GM21723 (cell line): ENCODE data around the gene STAT1.

ENCODE experiments used
- ATAC-seq: cut with Tn5 transposase; IDR thresholded peaks from one replicate; pipeline ENCODE4 v1.9.1; 2021; ENCODE audit warnings: mild to moderate bottlenecking, moderate library complexity; ENCODE audit not compliant: unreplicated experiment

STAT1 gene

DNA sequence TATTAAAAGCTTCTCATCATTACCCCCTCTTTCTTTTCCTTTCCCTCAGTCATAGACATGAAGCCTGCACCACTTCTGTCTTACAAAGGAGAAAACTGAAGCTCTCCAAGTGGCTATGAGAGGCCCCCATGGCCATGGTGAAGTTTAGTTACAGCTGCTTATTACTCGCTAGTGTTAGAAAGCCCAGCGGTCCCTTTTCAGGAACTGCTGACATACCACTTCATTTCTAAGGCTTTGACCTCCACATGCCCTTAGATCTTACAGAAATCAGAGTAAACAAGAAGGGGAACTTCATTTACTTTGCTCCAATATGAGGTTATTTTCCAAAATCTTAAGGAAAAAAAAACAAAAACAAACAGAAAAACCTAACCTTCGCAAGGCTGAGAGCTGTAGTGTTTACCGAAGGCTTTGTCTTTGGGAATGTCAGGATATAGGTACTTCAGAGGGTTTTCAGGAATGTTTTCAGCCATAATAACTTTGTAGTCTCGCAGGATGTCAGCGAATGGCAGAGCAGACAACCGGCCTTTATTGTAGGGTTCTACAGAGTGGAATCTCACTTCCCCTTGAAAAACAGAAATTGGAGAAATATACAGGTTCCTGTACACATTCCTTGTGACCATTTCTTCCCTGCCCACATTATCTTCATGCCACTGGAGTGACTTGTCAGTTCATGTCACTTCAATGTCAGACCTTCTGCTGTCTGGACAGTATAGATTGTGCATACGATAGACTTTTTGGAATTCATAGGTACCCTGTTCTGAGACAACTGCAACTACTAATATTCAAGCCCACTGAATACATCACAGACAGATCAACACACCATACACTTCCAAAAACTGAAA is 18.8 kb upstream of the STAT1 start:
- no peak for ATAC-seq

DNA sequence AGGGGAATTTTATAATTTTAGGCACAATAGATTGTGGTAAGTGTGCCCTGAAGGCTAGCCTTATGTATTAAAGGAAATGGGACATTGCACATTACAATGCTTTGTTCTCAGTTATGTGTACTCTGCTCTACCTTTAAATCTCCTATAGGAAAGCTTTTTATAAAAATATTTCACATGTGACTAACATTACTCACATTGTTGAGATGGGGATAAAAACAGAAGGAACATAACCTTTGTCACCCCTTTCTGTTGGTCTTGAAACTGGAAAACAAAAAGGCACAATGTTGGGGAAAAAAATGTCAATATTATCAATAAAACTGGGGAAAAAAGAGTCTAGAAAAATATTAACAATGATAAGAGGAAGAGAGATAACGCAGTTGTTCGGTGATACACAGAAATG is 17.3 kb upstream of the STAT1 start:
- ATAC-seq = no peak

DNA sequence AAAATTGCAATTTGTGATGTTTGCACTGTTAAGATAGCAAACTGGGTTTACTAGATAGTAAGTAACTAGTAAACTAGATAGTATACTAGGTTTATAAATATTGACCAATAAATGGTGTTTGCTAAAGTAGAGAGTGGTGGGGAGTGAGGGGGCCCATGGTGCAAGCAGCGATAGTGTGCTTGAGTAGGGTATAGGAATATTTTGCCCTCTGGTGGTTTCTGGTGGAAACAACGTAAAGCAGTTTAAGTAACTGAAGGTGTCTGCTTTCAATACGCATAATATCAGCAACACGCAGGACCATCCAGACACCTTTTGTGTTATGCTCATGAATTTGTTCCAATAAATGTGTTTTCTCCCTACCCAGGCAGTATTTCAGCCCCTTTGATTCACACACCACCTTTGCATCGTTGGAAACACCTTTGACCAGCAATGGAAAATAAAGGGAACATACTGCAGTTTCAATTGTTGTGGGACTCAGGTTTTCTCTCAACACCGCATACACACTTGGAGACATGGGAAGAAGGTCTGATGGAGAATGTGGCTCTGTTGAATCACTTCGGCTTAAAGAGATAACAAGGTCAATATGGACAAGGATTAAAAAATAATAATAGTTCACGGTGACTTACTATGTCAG is 16.7 kb upstream of the STAT1 start:
- peak; percentile 98 for ATAC-seq

DNA sequence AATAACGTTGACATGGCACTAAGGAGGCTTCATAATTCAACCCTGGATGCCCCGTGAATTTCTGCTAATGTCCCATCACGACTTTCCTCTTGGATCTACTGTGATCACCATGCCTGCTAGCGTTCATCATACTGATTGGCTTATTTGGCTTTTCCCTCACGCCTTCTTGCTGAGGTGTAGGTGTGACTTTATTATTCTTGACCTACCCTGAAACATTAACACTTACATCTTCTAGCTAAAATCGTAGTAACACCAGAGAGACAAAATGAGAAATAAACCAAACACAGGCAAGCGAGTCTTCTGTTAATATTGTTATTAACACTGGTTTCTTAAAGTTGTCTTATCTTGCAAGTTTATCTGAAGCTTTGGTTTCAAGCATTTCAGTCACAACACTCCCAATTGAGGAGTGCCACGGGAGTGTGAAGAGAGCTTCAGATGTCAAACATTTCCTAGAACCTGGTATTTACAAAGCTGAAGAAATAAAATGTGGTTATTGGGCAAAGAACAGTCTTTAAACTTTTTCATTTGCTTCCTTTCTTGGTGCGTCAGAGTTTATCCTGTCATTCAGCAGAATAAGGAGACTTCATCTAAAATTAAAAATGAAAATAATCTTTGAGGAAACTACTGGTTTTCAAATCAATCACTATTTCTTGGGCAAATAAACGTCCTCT is 15.4 kb upstream of the STAT1 start:
- ATAC-seq = no peak

DNA sequence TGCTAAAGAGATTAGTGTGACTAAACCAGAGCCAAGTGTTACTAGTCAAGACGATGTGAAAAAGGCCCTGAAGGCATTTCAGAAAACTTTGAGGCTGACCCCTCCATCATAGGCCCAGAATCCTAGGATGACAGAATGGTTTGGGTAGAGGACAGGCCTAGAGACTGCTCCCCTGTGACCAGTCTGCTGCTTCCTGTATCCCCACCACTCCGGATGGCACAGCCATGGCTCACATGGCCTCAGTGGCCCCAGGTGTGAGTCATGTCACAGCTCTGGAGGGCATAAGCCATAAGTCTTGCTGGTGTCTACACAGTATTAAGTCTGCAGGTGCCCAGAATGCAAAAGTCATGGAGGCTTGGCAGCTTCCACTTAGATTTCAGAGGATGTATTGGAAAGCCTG is 12.4 kb upstream of the STAT1 start:
- ATAC-seq = no peak

DNA sequence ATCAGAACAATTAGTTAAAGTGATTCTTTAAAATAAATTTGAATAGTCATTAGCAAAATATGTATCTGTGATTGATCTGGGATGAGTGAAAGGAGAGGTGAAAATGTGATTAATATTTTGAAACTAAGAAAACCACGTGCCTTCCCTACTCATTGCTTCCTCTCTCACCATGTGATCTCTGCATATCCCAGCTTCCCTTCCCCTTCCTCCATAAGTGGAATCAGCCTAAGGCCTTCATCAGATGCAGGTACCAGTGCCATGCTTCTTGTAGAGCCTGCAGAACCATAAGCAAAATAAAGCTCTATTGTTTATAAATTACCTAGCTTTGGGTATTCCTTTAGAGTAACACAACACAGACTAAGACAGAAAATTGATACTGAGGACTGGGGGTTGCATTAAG is 11.2 kb upstream of the STAT1 start:
- no peak for ATAC-seq

DNA sequence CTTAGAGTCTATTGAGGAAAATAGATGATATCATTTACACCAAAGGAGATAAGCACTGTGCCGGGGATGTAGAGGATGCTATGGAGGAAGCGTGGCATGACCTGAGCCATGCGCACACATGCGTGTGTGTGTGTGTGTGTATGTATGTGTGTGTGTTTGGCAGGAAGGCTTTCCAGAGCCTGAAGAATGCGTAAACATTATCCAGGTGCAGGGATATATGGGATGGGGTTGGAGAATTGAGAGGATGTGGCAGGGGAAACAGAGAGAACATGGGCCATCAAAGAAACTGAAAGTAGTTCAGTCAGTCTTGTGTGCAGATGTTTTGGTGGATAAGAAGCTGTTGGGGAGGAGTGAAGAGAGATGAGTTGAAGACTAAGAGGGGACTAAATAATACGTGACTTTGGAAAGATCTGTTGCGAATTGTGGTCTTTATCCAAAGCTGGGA is 9.3 kb upstream of the STAT1 start:
- no peak for ATAC-seq

DNA sequence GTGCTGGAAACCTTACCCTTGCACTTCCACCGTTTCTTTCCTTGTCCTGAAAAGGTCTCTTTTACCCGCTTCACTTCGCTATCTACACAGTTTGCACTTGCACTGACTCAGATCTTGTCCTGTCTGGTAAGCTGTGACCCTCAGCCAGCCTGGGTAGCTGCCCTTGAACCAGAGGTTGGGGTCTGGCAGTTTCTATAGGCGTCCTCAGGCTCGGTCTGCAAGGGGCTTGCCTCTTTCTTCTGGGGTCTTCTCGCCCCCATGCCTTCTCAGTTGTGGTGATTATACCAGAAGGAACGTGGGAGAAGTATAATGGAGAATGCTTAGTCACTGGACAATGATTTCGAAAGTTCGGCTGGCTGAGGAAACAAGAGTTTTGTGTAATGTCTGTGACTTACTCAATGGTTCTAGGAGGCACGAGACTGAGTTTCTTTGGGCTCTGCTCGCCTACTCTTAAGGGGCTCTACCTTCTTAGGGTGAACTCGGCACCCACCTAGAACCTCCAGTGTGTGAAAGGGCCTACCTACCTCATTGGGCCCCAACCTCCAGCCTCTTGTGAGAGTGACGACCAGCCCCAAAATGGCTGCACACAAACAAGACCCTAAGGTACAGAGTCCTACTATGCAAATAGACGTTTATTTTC is 6.9 kb upstream of the STAT1 start:
- peak; percentile 25 for ATAC-seq

DNA sequence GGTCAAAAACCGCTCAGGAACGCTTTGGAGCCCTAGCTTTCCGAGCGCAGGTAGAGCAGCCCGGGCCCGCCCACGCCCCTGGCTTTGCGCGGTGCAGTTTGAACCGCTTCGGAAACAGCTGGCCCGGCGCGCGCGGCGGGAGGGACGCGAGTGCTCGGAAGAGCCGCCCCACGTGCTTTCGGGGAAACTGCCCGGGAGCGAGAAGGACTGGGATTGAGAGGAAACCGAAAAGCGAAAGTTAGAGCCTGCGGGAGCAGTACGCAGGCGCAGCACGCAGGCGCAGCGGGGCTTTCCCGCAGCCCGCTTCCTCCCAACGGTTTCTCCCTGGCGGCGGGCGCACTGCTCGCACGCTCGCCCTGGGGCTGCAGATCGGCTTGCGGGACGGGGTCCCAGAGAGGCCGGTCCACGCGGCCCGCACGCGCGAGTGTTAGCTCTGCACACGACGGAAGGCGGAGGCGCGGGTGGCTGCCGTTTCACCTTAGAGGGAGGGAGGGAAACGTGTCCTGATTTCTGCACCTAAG is 6.3 kb upstream of the STAT1 start:
- ATAC-seq = peak; percentile 75

DNA sequence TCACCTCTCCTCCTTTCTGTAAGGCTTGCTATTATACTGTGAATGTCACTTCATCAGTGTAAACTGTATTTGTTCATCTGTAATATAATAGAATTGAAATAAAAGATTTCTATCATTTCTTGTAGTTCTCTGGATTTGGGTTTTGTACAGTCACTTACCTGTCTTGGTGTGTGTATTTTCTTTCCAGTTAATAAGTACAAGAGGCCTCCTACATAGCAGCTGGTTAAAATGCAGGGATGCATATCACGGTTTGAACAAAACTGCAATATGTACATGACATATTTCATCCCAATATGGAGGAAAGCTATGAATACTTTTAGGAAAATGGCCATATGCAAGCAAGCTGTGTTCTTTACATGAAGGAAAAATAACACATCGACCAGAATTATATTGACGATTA is 5.4 kb upstream of the STAT1 start:
- no peak for ATAC-seq

DNA sequence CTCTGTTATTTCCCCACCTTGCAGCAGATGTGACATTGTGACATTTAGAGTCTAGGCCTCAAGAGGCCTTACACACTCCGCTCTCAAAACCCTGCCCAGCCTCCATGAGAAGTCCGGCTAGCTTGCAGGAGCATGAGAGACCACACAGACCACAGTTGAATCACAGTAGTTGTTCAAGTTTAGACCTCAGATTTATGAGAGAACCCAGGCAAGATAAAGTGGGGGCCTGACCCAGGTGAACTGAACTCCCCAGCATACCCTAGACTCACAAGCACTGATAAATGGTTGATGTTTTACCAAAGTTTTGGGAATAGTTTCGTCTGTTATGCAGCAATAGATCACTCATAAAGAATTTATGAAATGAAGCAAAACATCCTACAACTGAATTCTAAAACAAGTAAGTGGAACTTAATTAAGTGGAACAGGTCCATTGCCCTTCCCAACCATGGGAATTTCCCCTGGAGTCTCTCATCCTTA is 4.7 kb upstream of the STAT1 start:
- no peak for ATAC-seq

DNA sequence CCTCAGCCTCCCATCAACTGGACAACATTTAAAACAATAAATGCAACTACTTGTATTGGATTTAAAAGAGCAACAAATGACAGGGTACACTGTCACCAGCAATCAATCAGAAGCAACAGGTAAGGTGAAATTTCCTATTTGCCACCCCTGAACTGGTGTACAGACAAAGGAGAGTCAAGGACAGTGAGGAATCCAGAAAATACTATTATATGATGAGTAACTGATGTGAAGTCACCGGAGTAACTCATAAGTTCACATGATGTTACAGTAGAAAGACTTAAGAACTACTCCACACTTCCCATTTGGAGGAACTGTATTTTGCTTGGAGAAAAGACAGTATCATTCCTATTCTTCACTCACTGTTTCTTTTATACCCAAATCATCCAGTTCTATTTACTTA is 4.1 kb upstream of the STAT1 start:
- ATAC-seq = no peak

DNA sequence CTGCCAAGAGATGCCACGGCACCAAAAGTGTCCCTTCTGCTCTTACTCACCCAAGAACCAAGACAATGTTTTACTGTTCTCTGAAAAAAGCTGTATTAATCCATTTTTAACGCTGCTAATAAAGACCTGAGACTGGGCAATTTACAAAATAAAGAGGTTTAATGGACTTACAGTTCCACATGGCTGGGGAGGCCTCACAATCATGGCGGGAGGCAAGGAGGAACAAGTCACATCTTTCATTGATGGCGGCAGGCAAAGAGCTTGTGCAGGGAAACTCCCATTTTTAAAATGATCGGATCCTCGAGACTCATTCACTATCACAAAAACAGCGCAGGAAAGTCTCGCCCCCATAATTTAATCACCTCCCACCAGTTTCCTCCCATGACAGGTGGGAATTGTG is 1.9 kb upstream of the STAT1 start:
- no peak for ATAC-seq

DNA sequence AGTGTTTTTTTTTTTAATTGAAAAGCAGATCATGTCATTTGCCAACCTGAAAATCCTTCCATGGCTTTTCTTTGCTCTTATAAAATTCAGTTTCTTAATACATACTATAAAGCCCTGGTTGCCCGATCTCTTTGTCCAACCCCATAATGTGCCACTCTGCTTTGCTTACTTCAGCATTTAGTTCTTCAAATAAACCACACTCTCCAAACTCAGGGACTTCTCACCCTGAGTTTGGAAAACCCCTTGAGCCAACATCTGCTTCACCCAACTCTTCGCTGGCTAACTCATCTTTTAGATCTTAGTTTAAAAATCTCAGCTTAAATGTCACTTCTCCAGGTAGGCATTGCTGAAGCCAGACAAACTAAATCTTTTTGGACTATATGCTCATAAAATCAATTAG is 1.3 kb upstream of the STAT1 start:
- no peak for ATAC-seq

DNA sequence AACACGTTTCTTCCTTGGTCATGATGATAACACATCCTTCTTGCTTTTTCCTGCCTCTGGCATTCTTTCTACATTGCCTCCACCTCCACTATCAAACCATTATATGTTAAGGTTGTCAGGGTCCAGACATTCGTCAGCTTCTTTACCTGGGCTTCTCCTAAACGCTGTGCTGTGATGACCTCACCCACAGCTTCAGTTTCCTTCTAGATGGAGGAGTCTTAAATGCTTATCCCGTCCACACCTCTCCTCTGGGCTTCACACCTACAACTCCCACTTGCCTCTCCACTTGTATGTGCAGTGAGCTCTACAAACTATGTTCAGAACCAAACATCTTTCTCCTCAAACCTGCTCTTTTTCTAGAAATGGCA is 666 bp upstream of the STAT1 start:
- peak; percentile 5 for ATAC-seq

DNA sequence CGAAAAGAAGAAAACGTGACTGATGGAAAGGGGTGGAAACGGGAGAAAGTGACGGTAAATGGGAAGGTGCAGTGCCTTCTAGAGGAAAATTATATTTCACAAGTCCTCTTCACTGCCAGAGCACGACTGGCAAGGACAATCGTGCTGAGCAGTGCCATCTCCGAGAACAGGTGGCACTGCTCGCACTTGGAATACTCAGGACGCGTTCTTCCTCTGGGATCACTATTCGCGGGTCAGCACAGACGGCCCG is 364 bp downstream of the STAT1 start:
- no peak for ATAC-seq

DNA sequence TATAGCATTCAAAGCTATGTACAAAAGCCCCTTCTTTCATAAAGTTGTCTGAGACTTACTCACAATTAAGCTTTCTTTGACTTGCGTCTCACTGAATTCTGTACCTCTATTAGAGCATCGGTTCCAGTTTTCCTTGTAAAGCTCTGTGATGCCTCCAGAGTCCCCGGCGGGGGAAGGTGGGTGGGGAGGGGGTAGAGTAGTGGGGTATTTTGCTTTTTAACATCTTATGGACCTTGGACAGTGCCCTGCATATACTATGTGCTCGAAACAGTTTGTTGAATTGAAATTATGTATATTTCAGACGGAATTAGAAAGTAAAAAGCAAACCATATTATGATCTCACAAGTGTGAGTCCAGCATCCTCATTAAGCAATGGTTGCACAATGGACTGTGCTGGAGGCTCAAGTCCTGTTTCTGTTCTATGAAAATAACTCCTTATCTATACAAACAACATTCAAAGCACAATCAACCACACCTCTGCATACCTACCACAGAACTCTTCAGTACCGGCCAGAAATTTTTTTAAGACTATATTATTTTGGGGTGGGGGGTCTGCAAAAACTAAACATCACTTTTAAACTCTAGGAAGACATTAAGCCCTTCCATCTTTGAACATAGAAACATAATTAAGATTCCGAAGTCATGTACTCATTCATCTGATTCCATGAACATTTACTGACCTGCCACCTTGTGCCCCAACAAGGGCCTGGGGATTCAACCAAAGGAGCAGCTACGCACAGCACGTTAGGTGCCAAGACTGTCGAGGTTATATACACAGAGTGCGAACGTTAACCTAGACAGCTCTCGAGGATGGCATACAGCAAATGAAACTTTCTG is 908 bp downstream of the STAT1 start:
- ATAC-seq = peak; percentile 9

DNA sequence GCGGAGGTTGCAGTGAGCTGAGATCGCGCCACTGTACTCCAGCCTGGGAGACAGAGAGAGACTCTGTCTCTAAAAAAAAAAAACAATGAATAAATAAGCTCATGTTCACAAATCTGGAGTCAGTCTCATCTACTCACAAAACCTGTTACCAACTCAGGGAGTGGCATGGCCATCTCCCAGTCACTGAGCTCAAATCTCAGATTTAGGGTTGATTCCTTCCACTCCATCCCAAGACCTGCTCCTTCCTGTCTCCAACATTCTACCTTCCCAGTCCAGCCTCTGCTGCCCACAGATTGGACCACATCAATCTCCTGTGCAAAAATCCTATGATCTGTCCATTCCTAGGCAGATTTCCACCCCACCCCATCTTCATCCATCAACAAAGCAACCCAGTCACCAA is 1.6 kb downstream of the STAT1 start:
- no peak for ATAC-seq

DNA sequence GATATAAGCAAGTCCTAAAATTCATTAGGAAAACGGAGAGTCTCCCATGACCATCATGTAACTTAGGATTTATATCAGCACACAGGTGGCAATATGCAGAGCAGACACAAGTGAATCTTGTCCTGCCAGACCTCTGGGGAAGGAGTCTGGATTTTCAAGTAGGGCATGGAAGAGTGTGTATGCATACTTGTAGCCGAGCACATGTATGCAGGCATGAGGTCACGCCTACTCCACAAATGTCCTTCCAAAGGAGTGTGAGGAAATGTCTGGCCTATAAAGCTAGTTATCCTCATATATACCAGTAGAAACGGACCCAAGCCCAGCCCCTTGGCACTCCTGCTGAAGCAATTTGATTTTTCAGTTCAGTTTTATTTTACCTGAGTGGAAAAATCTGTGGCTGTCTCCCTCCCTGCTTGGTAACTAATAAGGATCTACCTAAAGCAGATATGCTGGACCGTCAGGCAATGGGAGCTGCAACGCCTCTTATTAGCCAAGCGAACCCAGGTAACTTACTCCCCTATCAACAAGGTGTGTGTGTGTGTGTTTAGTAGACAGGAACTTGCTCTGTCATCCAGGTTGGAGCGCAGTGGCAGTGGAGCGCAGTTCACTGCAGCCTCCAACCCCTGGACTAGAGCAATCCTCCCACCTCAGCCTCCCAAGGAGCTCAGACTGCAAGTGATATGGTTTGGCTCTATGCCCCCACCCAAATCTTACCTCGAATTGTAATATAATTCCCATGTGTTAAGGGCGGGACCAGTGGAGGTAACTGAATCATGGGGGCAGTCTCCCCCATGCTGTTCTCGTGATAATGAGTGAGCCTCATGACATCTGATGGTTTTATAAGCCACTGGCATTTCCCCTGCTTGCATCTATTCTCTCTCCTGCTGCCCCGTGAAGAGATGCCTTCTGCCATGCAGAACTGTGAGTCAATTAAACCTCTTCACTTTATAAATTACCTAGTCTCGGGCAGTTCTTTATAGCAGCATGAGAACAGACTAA is 2.8 kb downstream of the STAT1 start:
- no peak for ATAC-seq
